MM.1S (cell line): ENCODE data around the gene COL5A1.

ENCODE experiments used
- DNase-seq: peaks from one replicate; pipeline ENCODE4 v3.0.0-alpha.2; 2015
- H2AFZ ChIP-seq: fragments of 300-600 bp; sonication (generic); 2 replicates; pipeline ENCODE4 v1.6.0; 2016; ENCODE audit warnings: antibody characterized with exemption, low read length
- H3F3A ChIP-seq: fragments of 300-600 bp; sonication (generic); 2 replicates; pipeline ENCODE4 v1.6.1; 2016; ENCODE audit warnings: mild to moderate bottlenecking, antibody characterized with exemption, low read length, moderate library complexity, mixed read lengths; ENCODE audit not compliant: insufficient read depth
- H3K27ac ChIP-seq: fragments of 300-600 bp; sonication (generic); 2 replicates; pipeline ENCODE4 v1.5.1; 2016; ENCODE audit warnings: mild to moderate bottlenecking, low read length
- H3K27me3 ChIP-seq: fragments of 300-600 bp; sonication (generic); replicated peaks from 2 replicates; pipeline ENCODE4 v1.6.0; 2016; ENCODE audit warnings: low read length; ENCODE audit not compliant: insufficient read depth
- H3K36me3 ChIP-seq: fragments of 300-600 bp; sonication (generic); replicated peaks from 2 replicates; pipeline ENCODE4 v1.6.1; 2016; ENCODE audit warnings: mild to moderate bottlenecking, low read length, mixed read lengths; ENCODE audit not compliant: insufficient read depth
- H3K4me1 ChIP-seq: fragments of 300-600 bp; sonication (generic); 2 replicates; pipeline ENCODE4 v1.6.1; 2016; ENCODE audit warnings: low read length, mixed read lengths
- H3K4me2 ChIP-seq: fragments of 300-600 bp; sonication (generic); 2 replicates; pipeline ENCODE4 v1.6.0; 2016; ENCODE audit warnings: low read depth, low read length
- H3K4me3 ChIP-seq: fragments of 300-600 bp; sonication (generic); 2 replicates; pipeline ENCODE4 v1.5.1; 2016; ENCODE audit warnings: low read length, mixed read lengths
- H3K79me2 ChIP-seq: fragments of 300-600 bp; sonication (generic); 2 replicates; pipeline ENCODE4 v1.6.1; 2016; ENCODE audit warnings: mixed run types, low read length, mixed read lengths
- H3K9ac ChIP-seq: fragments of 300-600 bp; sonication (generic); 2 replicates; pipeline ENCODE4 v1.6.1; 2016; ENCODE audit warnings: low read length, mixed read lengths
- H3K9me2 ChIP-seq: fragments of 300-600 bp; sonication (generic); replicated peaks from 2 replicates; pipeline ENCODE4 v1.6.1; 2016; ENCODE audit warnings: mild to moderate bottlenecking, low read length, mixed read lengths; ENCODE audit not compliant: insufficient read depth
- H3K9me3 ChIP-seq: fragments of 300-600 bp; sonication (generic); replicated peaks from 2 replicates; pipeline ENCODE4 v1.6.1; 2016; ENCODE audit warnings: mild to moderate bottlenecking, low read length, mixed read lengths; ENCODE audit not compliant: insufficient read depth
- H4K20me1 ChIP-seq: fragments of 300-600 bp; sonication (generic); 2 replicates; pipeline ENCODE4 v1.6.1; 2016; ENCODE audit warnings: mild to moderate bottlenecking, low read length, moderate library complexity, mixed read lengths; ENCODE audit not compliant: insufficient read depth
- CTCF ChIP-seq: fragments of 300-600 bp; sonication (generic); IDR thresholded peaks from 2 replicates; pipeline ENCODE4 v1.5.1; 2016; ENCODE audit warnings: antibody characterized with exemption, low read length, mixed read lengths
- EZH2 ChIP-seq: fragments of 300-600 bp; sonication (generic); optimal IDR thresholded peaks from 2 replicates; pipeline ENCODE3; 2017; ENCODE audit warnings: low read depth, mild to moderate bottlenecking, antibody characterized with exemption, low read length, mixed read lengths
- EZH2phosphoT487 ChIP-seq: fragments of 300-600 bp; sonication (generic); IDR thresholded peaks from 2 replicates; pipeline ENCODE4 v1.6.1; 2018; ENCODE audit warnings: antibody characterized with exemption, low read length

Gene COL5A1

GRCh38 chr9:134724202-134724911, 82.8 kb downstream of the COL5A1 start:
- no peaks in the 10 kb centered on the region for H3K4me1 ChIP-seq
- no peaks in the 10 kb centered on the region for H3F3A ChIP-seq
- H3K4me2 ChIP-seq: no peak overlapping the region
- no peaks in the 10 kb centered on the region for H3K9me2 ChIP-seq
- no peaks in the 10 kb centered on the region for H4K20me1 ChIP-seq
- peaks cover 96% of the 10 kb centered on the region for H3K27me3 ChIP-seq
- H3K27ac ChIP-seq: no peak overlapping the region
- H3K36me3 ChIP-seq: no peaks in the 10 kb centered on the region
- TF ChIP-seq EZH2: no peak
- no peak for TF ChIP-seq EZH2phosphoT487
- TF ChIP-seq CTCF: no peak
- no peak overlapping the region for H3K9ac ChIP-seq
- H3K9me3 ChIP-seq: no peaks in the 10 kb centered on the region
- DNase-seq: no peak
- H2AFZ ChIP-seq: no peak overlapping the region
- no peaks in the 10 kb centered on the region for H3K79me2 ChIP-seq
- H3K4me3 ChIP-seq: no peak overlapping the region

GRCh38 chr9:134724912-134725604, 83.5 kb downstream of the COL5A1 start:
- no peaks in the 10 kb centered on the region for H3K9me3 ChIP-seq
- no peaks in the 10 kb centered on the region for H3K4me1 ChIP-seq
- peaks cover 93% of the 10 kb centered on the region for H3K27me3 ChIP-seq
- H3K36me3 ChIP-seq: no peaks in the 10 kb centered on the region
- H4K20me1 ChIP-seq: no peaks in the 10 kb centered on the region
- no peak overlapping the region for H3K9ac ChIP-seq
- no peak overlapping the region for H3K4me3 ChIP-seq
- DNase-seq: no peak
- H3K27ac ChIP-seq: no peak overlapping the region
- H3K9me2 ChIP-seq: no peaks in the 10 kb centered on the region
- no peaks in the 10 kb centered on the region for H3K79me2 ChIP-seq
- TF ChIP-seq EZH2 (no peak), EZH2phosphoT487 (no peak), CTCF (no peak)
- H3F3A ChIP-seq: no peaks in the 10 kb centered on the region
- no peak overlapping the region for H3K4me2 ChIP-seq
- no peak overlapping the region for H2AFZ ChIP-seq

- Histone ChIP-seq H3K4me2 (no peak overlapping the region), H3K4me1 (no peaks in the 10 kb centered on the region), H3K9me3 (no peaks in the 10 kb centered on the region)
Measured at GRCh38 chr9:134725605-134725940, 84.0 kb downstream of the COL5A1 start.

More at GRCh38 chr9:134725605-134725940, 84.0 kb downstream of the COL5A1 start:
- no peak for TF ChIP-seq EZH2
- TF ChIP-seq EZH2phosphoT487: no peak
- TF ChIP-seq CTCF: no peak
- Histone ChIP-seq H3K27ac (no peak overlapping the region), H3K79me2 (no peaks in the 10 kb centered on the region), H3K36me3 (no peaks in the 10 kb centered on the region), H3K27me3 (peaks cover 93% of the 10 kb centered on the region), H4K20me1 (no peaks in the 10 kb centered on the region), H2AFZ (no peak overlapping the region), H3K9ac (no peak overlapping the region), H3F3A (no peaks in the 10 kb centered on the region), H3K9me2 (no peaks in the 10 kb centered on the region), H3K4me3 (no peak overlapping the region)
- DNase-seq: no peak
